HTERT RPE-1 (cell line): ENCODE data around the gene CCDC91.

Experiments
- in situ Hi-C: fragments of 300-500 bp; cut with MboI; formaldehyde crosslinking; loops from 4 replicates; pipeline ENCODE4 v1.14.3; 2020; ENCODE audit warnings: low sequenced_read_pairs

CCDC91 gene

DNA sequence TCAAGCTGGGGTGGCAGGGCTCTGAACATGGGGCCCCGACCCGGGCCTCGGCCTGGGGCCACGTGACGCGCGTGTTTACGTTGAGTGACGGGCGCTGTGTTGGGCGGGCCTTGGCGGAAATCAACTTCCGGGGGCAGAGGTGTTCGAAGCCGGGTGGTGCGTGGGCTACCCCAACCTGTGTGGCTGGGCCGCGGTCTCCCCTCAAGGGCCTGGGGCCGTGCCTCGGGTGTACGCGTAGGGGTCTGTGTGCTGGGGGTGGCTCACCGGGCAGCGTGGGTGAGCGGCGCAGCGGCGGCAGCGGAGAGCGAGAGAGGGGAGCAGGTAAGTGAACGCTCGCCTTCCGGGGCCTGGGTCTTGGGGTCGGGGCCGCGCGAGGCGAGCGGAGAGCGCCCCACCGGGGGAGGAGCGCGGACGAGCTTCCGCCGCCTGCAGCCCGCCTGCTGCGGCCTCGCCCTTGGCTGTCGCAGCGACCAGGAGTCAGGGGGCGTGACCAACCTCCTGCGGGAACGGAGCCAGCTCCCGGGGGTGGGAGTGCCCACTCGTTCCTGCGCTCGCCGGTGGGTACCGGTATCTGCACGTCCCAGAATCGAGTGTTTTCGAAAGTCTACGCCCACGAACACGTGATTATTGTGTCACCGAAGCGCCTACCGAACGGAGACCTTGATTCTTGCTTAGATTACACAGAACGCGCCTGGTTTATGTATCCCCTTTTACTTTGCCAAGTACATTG lies at the start of gene CCDC91:
TSS of gene CCDC91 (plus strand) at position 136 of the 730 bp plus-strand sequence. CDS start 66,760 bp downstream, outside the sequence.
- in situ Hi-C loops = no loop called here

DNA sequence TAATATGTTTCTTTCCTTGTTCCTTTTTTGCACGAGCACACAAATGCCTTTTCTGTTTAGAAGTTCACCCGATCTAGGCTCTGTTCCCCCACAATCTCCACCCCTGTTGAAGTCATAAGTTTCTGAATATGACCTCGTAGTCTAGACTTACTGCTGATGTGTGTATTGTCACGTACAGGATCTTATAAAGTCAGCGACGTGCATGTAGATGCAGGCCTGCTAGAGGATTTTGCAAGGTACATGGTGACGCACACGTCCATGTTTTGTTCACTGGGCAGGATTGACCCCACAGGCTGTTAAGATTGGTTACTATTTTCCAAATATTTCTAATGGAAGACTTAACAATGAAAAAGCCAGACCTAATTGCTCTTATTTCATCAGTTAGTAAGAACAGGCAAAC lies 46.2 kb upstream of the CCDC91 start:
- in situ Hi-C loops = no loop called here

DNA sequence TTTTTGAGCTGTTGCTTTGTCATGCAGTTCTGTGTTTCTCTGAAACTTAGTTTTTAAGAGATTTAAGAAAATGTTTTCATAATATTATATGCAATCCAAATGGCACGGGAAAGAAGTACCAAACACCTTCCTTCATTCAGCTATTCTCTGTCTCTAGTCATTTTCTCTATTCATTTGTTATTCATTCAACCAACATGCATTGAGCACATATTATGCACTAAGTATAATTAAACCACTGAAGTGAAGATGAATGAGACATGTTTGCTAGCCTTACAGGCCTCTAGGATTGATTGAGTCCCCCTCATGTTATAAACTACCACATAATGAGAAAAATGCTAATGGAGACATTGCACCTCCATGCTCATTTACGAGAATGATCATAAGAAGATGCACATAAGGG lies 45.7 kb upstream of the CCDC91 start:
- in situ Hi-C loops = no loop called here

DNA sequence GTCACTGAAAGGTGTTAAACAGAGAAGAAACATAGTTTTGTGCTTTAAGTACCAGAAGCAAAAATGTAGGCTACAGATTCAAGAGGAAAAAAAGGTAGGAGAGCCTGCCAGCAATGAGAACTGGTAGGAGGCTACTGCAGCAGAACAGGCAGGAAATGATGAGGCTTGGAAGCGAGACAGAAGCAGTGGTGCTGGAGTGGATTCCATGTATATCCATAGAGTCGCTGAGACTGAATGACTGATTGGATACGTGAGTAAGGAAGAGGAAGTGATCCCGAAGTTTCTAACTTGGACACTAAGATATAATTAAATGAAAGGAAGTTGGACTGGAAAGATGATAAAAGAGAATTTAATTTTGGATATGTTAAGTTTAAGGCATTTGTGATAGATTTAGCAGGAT lies 45.0 kb upstream of the CCDC91 start:
- in situ Hi-C loops = no loop called here

- in situ Hi-C loops = no loop called here
Observed at GRCh38 chr12:28149279-28149678, 41.0 kb upstream of the CCDC91 start.

GRCh38 chr12:28156362-28156761 lies 33.9 kb upstream of the CCDC91 start:
- in situ Hi-C loops = no loop called here

DNA sequence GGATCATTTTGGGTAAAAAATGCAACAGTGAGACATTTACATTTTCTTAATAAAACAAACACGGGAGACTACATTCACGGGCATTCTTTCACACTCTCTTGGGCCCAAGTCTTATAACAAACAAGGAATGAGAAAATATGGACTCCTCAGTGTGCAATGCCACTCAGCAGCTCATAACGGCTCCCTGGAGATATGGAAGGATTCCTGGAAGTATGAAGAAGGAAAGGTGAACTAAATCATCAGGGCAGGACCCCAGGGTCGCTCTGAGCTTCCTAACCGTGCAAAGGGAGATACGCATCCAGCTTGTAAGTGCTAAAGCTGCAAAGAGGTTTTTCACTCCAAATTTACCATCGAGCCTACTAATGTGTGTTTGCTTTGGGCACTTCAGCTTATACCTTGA lies 33.5 kb upstream of the CCDC91 start:
- in situ Hi-C loops = no loop called here

DNA sequence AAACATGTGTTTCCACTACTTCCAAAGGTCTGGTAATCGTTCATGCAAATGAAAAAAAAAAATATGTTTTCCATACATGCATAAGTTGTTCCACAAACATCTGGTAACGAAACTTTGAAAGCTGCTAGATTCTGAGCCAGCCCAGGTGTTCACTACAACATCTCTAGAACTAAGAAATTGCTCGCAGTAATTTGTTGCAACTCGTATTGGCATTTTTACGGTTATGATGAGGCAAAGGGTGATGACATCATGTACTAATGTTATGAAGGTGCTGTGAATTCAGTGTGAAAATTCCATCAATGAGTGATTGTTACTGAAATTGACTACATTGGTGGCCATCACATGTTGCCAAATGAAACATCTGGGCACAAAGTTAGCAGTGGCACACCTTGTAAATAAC lies 31.9 kb upstream of the CCDC91 start:
- in situ Hi-C loops = no loop called here

- in situ Hi-C loops = no loop called here
Observed at GRCh38 chr12:28159688-28160087, 30.6 kb upstream of the CCDC91 start.

GRCh38 chr12:28161697-28162096 lies 28.6 kb upstream of the CCDC91 start:
- in situ Hi-C loops = no loop called here

DNA sequence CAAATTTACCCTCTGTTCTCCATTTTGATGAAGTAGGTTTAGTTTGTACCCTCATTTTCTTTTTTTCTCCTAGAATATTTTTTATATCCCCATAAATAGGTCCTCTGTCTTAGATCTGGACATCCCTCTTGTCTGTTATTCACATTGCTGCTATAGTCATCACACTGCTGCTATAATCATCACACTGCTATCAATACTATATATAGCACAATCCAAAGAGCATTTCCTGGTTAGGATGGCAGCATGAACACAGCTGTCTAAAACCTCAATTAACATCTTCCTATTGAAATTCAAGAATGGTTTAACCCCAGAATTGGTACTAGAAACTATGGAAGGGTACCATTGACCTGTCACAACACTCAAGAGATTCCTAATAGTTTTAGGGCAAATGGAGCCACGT lies 27.6 kb upstream of the CCDC91 start:
- in situ Hi-C loops = no loop called here

GRCh38 chr12:28164644-28165275 lies 25.5 kb upstream of the CCDC91 start:
- in situ Hi-C loops = no loop called here

DNA sequence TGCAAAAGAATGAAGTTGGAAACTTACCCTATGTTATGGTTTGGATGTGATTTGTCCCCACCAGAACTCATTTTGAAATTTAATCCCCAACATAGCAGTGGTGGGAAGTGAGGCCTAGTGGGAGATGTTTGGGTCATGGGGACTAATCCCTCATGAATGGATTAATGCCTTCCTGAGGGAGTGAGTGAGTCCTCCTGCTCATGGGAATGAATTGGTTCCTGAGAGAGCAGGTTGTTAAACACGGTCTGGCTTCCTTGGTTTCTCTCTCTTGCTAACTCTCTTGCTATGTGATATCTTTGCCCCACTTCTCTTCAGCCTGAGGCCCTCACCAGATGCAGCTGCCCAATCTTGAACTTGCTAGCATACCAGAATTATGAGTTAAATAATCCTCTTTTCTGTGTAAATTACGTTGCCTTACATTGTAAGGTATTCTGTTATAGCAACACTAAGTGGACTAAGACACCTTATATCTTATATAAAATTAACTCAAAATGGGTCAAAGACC lies 22.2 kb upstream of the CCDC91 start:
- in situ Hi-C loops = no loop called here

- in situ Hi-C loops = no loop called here
Observed at GRCh38 chr12:28171356-28172060, 18.7 kb upstream of the CCDC91 start.

DNA sequence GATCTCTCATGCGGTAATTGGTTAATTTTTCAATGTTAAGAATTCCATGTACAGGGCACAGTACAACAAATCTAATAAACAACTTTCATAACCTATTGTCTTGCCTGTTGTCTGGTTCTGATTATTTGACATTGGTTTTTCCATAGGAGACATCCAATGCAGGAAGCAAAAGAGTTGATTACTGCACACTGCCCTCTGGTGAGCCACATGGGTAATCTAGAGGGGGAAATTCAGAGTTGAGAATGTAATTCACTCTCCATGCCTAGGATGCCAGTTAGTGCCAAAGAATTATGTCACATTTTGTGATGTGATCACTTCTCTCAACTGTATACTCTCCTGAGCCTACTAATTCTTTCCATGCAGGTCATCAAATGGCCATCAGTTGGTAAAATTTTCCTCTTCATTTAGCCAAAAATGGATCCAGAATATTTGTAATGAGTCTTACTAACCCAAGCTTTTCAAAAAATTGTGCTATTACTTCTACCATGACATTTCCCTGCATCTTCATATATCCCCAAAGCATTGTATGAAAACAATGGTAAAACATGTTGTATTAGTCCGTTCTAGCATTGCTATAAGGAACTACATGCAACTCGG lies 17.7 kb upstream of the CCDC91 start:
- in situ Hi-C loops = no loop called here

GRCh38 chr12:28173440-28173839 lies 16.8 kb upstream of the CCDC91 start:
- in situ Hi-C loops = no loop called here

DNA sequence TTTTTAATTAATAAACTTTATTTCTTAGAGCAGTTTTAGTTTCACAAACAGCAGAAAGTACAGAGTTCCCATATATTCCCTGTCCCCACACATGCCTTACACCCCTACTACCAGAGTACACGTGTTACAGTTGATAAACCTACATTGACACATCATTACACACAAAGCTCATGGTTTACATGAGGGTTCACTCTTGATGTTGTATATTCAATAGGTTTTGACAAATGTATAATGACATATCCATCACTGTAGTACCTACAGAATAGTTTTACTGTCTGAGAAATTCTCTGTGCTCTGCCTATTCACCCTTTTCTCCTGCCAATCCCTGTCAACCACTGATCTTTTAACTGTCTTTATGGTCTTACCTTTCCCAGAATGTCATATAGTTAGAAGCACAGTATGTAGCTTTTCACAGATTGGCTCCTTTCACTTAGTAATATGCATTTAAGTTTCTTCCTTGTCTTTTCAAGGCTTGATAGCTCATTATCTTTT lies 15.1 kb upstream of the CCDC91 start:
- in situ Hi-C loops = no loop called here

GRCh38 chr12:28176295-28176694 lies 14.0 kb upstream of the CCDC91 start:
- in situ Hi-C loops = no loop called here

GRCh38 chr12:28177461-28177860 lies 12.8 kb upstream of the CCDC91 start:
- in situ Hi-C loops = no loop called here

DNA sequence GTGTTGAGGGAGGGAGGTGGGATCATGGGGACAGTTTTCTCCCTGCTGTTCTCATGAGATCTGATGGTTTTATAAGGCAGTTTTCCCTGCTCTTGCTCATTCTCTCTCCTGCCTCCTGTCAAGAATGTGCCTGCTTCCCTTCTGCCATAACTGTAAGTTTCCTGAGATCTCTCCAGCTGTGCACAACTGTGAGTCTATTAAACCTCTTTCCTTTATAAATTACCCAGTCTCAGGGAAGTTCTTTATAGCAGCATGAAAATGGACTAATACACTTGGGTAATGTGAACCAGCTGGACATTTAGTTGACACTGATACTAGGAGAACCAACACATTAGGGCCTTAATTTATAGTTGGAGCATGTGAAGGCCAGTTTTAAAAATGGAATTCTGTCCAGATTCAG lies 12.4 kb upstream of the CCDC91 start:
- in situ Hi-C loops = no loop called here

DNA sequence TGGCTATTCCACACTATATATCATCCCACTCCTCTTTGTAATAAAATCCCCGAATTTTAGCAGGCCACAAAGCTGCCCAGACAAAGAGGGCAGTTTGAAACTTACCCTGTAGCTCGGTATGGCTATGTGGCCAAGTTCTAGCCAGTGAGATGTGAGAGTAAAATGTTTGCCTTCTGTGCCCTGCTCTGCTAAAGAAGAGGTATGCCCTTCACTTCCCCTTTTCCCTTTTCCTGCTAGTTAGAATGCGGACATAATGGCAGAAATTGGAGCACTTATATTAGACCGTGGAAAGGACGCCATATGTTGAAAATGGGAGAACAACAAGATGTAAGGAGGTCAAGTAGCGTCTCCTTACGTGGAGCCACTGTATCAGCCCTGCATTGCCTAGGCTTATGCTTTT lies 11.5 kb upstream of the CCDC91 start:
- in situ Hi-C loops = no loop called here
